Measurements from ENCODE around the gene YES1.
"Not testable (repeated sequence)": the region's sequence is repeated elsewhere in the genome, so short reads cannot be mapped to it uniquely, and the experiment has no call there.

Gene YES1

GRCh38 chr18:820591-821165 is 8.6 kb upstream of the YES1 start:
- no peak for DNase-seq

- DNase-seq, result no peak
Observed at GRCh38 chr18:816869-817268, 4.8 kb upstream of the YES1 start.

GRCh38 chr18:816088-816653 is 4.1 kb upstream of the YES1 start:
- DNase-seq, result no peak

GRCh38 chr18:815353-815752 is 3.3 kb upstream of the YES1 start:
- DNase-seq, result no peak

GRCh38 chr18:814300-815084 is 2.5 kb upstream of the YES1 start:
- DNase-seq, result no peak

- DNase-seq, result peak; percentile 62
Observed at GRCh38 chr18:813172-814071, 1.4 kb upstream of the YES1 start.

GRCh38 chr18:812376-813171 is 532 bp upstream of the YES1 start:
- peak; percentile 78 for DNase-seq

- DNase-seq, result no peak
Observed at GRCh38 chr18:811182-811891, 705 bp downstream of the YES1 start.

GRCh38 chr18:809985-810642 is 1.9 kb downstream of the YES1 start:
- no peak for DNase-seq

GRCh38 chr18:809228-809627 is 2.8 kb downstream of the YES1 start:
- not testable (repeated sequence) for DNase-seq

GRCh38 chr18:808502-808901 is 3.5 kb downstream of the YES1 start:
- no peak for DNase-seq

GRCh38 chr18:808086-808485 is 4.0 kb downstream of the YES1 start:
- no peak for DNase-seq

- DNase-seq, result no peak
Observed at GRCh38 chr18:805755-806110, 6.3 kb downstream of the YES1 start.

- no peak for DNase-seq
Observed at GRCh38 chr18:805008-805754, 6.9 kb downstream of the YES1 start.

- DNase-seq, result no peak
Observed at GRCh38 chr18:801137-801536, 10.9 kb downstream of the YES1 start.

GRCh38 chr18:799943-800342 is 12.1 kb downstream of the YES1 start:
- no peak for DNase-seq

GRCh38 chr18:795383-795782 is 16.7 kb downstream of the YES1 start:
- DNase-seq, result not testable (repeated sequence)

GRCh38 chr18:789397-789796 is 22.6 kb downstream of the YES1 start:
- DNase-seq, result no peak

GRCh38 chr18:785242-785641 is 26.8 kb downstream of the YES1 start:
- no peak for DNase-seq

- DNase-seq, result no peak
Observed at GRCh38 chr18:784470-785172, 27.4 kb downstream of the YES1 start.

All from activated CD8-positive, alpha-beta memory T cell treated with anti-CD3 and anti-CD28 coated beads, Interleukin-2, amount 50 U/mL, for 4 hours (primary cell).